DLD1 (cell line): ENCODE data around the gene SUFU.

ENCODE experiments used
- in situ Hi-C: cut with HindIII; loops from 2 replicates; pipeline ENCODE4 v1.10.0; 2017; ENCODE audit warnings: low sequenced_read_pairs

The SUFU gene

GRCh38 chr10:102631525-102632393 is 128.0 kb downstream of the SUFU start:
- in situ Hi-C loops = no loop called here

GRCh38 chr10:102632394-102633111 is 128.8 kb downstream of the SUFU start:
- in situ Hi-C loops = no loop called here

- in situ Hi-C loops = no loop called here
These were observed 129.5 kb downstream of the SUFU start for GRCh38 chr10:102633287-102633686.

GRCh38 chr10:102633848-102634247 is 130.1 kb downstream of the SUFU start:
- in situ Hi-C loops = no loop called here

- in situ Hi-C loops = no loop called here
These were observed 130.9 kb downstream of the SUFU start for GRCh38 chr10:102634686-102635085.

- in situ Hi-C loops = no loop called here
These were observed 131.6 kb downstream of the SUFU start for GRCh38 chr10:102635377-102635776.

GRCh38 chr10:102639537-102639936 is 135.8 kb downstream of the SUFU start:
- in situ Hi-C loops = no loop called here

- in situ Hi-C loops = no loop called here
These were observed 137.6 kb downstream of the SUFU start for GRCh38 chr10:102641402-102641801.

- in situ Hi-C loops = no loop called here
These were observed 138.3 kb downstream of the SUFU start for GRCh38 chr10:102641880-102642735.

GRCh38 chr10:102642736-102643335 is 139.1 kb downstream of the SUFU start:
- in situ Hi-C loops = no loop called here

GRCh38 chr10:102643336-102644065 is 139.7 kb downstream of the SUFU start:
- in situ Hi-C loops = no loop called here

- in situ Hi-C loops = no loop called here
These were observed 140.4 kb downstream of the SUFU start, which contains the start of gene TRIM8 for GRCh38 chr10:102644066-102644645. Gene TRIM8 (plus strand): TSS chr10:102644479. CDS start chr10:102644618, 139 bp downstream.

GRCh38 chr10:102644646-102645387 is 141.0 kb downstream of the SUFU start:
- in situ Hi-C loops = no loop called here

- in situ Hi-C loops = no loop called here
These were observed 141.6 kb downstream of the SUFU start for GRCh38 chr10:102645388-102645740.

GRCh38 chr10:102645741-102646609 is 142.2 kb downstream of the SUFU start:
- in situ Hi-C loops = no loop called here

- in situ Hi-C loops = no loop called here
These were observed 143.1 kb downstream of the SUFU start for GRCh38 chr10:102646610-102647442.
